Gastroesophageal sphincter (tissue), 3 donors: ENCODE data around the gene KRT6C.

Experiments used
- CTCF ChIP-seq, 4 experiments: fragments of 200-600 bp in 2 of 4; fragments of 450-650 bp in 2 of 4; sonication (generic) in 1 of 4; IDR thresholded peaks; one replicate each; pipeline ENCODE4 v1.5.1; 2017 to 2019; ENCODE audit warnings: antibody characterized with exemption in 4 of 4, mild to moderate bottlenecking in 2 of 4, moderate library complexity in 2 of 4
- EP300 ChIP-seq: sonication (generic); formaldehyde crosslinking; IDR thresholded peaks from one replicate; pipeline ENCODE4 v1.6.1; 2017; ENCODE audit warnings: antibody characterized with exemption, mild to moderate bottlenecking
- POLR2A ChIP-seq, 2 donors: fragments of 450-650 bp; IDR thresholded peaks; one replicate each; pipeline ENCODE4 v1.6.1; 2017; ENCODE audit warnings: antibody characterized with exemption in 2 of 2, mild to moderate bottlenecking in 2 of 2, moderate library complexity in 1 of 2
- POLR2AphosphoS5 ChIP-seq: sonication (generic); formaldehyde crosslinking; IDR thresholded peaks from one replicate; pipeline ENCODE4 v1.6.1; 2017; ENCODE audit warnings: antibody characterized with exemption

- TF ChIP-seq POLR2A (IDR thresholded peaks at IDR 0.05) = no peak
- no peak for TF ChIP-seq CTCF (IDR thresholded peaks at IDR 0.05)
- no peak for TF ChIP-seq POLR2AphosphoS5
- TF ChIP-seq EP300 = no peak
Measured at GRCh38 chr12:52452101-52452500, 21.5 kb downstream of the KRT6C start, which contains the start of gene KRT6B.
